CD4-positive, alpha-beta T cell treated with Interleukin-10 for 1 hour (primary cell): ENCODE results near the gene APOL4.
"Not testable (repeated sequence)": the region's sequence is repeated elsewhere in the genome, so short reads cannot be mapped to it uniquely, and the experiment has no call there.

ENCODE experiments used
- DNase-seq: peaks from one replicate; pipeline ENCODE4 v3.0.0-alpha.2; 2020

The APOL4 gene, protein sequence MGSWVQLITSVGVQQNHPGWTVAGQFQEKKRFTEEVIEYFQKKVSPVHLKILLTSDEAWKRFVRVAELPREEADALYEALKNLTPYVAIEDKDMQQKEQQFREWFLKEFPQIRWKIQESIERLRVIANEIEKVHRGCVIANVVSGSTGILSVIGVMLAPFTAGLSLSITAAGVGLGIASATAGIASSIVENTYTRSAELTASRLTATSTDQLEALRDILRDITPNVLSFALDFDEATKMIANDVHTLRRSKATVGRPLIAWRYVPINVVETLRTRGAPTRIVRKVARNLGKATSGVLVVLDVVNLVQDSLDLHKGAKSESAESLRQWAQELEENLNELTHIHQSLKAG

DNA sequence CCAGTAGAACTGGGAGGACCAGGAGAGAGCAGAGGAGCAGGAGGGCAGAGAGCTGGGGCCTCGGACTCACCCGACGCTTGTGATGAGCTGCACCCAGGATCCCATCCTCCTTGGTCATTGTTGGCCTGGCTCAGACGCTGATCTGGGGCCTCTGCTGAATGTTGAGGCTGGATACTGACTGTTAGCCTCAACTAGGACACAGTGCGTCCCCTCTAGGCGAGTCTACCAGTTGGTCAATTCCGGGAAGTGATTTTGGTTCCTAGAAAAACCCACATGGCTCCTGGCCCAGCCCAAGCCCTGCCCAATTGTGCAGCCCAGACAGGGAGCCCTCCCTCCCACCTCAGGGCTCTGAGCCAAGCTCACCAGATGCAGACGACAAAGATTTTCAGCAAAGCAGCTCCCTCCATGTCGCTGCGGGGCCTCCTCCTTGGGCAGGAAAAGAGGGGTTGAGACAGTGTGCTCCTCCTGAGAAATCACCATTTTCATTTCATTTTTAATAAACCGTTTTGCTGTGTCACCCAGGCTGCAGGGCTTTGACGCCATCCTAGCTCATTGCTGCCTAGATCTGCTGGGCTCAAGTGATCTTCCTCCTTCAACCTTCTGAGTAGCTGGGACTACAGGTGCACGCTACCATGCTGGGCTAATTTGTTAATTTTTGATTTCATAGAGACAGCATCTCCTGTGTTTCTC, at the start of gene APOL4:
Gene APOL4 (minus strand): TSS at position 180 of the 690 bp plus-strand sequence. CDS start 75 bp downstream, at position 105.
- DNase-seq: no peak

DNA sequence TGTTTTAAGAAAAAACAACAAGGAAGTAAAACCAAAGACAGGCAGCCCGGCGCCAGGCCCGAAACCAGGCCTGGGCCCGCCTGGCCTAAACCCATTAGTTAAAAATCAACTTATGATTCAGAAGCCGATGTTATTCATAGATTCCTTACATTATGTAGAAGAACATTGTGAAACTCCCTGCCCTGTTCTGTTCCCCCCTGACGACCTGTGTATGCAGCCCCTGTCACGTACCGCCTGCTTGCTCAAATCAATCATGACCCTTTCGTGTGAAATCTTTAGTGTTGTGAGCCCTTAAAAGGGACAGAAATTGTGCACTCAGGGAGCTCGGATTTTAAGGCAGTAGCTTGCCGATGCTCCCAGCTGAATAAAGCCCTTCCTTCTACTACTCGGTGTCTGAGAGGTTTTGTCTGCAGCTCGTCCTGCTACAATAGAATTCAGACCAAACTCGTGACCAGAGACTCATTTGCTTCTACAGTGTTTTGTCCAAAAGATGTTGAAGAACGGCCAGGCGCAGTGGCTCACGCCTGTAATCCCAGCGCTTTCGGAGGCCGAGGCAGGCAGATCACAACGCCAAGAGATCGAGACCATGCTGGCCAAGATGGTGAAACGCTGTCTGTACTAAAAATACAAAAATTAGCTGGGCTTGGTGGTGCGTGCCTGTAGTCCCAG, 48.8 kb upstream of the APOL4 start:
- DNase-seq: not testable (repeated sequence)

DNA sequence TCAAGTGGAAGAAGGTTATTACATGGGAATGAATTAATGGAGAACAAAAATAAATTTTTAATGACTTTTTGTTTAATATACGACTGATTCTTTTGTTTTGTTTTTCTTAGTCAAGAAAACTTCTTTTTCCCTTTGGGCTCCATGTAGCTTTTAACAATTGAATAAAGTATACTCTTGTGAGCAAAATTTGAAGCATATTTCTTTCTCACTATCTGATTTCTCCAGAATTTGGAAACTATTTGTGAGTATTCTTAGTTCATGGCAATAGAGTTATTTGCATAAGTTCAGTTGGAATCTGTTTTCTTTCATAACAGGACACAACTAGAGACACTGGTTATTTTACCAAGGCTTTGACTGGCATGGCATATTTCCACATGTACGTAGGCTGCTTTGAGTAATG, 47.6 kb upstream of the APOL4 start:
- DNase-seq: no peak

DNA sequence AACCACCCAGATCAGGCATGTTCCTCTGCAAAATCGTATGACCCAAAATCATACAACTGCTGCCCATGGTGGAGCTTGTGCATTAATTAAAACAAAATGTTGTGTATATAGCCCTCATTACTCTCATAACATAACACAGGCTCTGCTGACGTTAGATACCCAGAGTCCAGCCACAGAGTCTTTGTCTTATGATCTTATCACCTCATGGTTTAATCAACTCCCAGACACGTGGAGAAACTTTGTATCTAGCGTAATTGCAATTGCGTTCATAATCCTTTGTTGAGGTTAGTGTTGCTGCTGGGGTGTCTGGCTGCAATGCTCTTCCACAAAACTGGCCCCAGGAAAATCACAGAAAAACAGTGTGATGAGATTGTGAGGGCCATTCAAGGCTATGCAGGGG, 46.3 kb upstream of the APOL4 start:
- DNase-seq: no peak

DNA sequence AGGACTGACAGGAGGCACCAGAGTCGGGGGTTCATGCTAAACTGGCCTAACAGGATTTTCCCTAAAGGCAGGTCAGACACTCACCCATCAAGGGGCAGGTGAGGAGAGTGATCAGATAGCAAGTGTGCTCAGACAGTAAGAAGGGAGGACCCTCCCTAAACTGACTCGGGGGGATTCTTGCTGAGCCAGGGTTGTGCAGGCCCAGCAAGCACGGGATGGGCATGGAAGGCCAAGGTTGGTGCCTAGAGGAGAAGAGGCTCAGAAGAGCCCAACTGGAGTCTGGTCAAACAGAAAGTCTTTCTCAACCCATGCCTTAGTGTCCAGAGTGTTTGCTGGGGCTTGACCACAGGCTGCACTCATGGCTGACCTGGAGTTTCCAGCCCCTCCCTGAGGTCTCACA, 45.1 kb upstream of the APOL4 start:
- no peak for DNase-seq

DNA sequence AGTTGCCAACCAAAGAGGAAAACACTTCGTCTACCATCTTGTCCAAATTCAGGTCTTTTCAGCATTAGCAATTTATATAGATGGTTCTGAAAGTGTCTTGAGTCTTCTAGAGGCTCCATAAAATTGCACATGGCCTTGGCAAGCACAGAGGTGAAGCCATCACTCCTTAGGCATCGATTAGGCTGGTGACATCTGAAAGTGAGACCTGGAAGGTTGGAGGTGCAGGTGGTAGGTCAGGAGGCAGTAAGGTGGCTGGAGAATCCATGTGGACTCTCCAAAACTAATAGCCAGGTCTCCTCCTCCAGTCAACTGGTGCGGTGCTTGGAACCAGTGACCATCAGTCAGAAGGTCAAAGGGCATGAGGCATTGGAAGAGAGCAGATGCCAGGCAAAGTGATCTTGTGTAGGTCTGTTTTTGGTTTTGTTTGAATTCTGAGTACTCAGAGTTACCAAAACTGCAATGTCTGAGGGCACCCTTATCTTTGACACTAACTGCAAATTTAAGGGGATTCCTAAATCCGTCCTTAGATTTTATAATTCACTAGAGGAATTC, 44.3 kb upstream of the APOL4 start:
- no peak for DNase-seq

DNA sequence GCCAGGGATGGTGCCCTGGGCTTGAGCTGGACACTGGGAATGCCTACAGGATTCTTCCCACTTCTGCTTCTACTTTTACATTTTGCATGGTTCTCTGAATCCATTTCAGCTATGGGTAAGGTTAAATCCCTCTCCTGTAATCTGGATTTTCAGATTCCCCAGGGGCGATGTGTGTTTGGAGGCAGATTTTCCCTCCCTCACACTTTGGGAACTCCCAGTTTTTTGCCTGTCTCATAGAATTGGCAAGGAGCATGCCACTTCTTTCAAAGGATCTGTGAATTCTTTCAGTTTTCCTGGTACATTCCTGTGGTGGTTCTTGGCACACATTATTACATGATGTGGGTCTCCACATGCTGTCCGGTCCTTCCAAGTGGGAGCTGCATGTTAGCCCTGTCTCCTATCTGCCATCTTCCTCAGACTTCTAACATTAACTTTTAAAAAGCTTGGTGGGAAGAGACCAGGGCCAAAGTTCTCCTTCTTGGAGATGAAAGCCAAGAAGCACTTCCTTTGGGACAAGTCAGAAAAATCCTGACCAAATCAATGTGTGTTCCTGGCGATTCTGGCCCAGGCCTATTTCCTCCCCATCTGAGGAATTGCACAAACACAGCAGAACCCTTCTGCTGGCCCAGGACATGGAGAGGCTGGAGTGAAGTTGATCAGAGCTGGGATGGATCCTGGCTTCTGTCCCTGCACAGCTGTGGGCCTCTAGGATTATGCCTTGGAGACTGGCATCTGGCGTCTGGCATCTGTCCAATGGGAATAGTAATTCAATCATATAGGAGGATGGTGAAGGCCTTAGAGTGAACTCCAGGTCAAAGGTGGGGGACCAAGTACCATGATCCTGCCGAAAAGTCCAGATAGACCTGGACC, 43.1 kb upstream of the APOL4 start:
- DNase-seq: no peak

DNA sequence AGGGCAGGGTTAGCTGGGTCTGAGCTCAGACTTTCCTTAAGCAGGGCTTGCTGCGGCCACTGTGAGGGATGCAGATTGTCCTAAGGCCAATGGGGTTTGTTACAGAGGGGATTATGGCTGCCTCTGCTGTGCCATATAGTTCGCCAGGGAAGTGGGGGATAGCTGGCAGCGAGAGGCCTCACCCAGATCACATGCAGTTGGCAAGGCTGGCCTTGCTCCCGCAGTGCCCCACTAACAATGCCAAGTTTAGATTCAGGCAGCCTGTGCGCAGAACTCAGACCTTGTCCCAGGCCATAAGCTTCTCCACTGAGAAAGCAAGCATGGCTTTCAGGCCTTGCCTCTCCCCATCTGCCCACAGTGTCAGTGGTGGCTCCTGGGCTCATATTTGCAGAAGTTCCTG, 42.4 kb upstream of the APOL4 start:
- no peak for DNase-seq

DNA sequence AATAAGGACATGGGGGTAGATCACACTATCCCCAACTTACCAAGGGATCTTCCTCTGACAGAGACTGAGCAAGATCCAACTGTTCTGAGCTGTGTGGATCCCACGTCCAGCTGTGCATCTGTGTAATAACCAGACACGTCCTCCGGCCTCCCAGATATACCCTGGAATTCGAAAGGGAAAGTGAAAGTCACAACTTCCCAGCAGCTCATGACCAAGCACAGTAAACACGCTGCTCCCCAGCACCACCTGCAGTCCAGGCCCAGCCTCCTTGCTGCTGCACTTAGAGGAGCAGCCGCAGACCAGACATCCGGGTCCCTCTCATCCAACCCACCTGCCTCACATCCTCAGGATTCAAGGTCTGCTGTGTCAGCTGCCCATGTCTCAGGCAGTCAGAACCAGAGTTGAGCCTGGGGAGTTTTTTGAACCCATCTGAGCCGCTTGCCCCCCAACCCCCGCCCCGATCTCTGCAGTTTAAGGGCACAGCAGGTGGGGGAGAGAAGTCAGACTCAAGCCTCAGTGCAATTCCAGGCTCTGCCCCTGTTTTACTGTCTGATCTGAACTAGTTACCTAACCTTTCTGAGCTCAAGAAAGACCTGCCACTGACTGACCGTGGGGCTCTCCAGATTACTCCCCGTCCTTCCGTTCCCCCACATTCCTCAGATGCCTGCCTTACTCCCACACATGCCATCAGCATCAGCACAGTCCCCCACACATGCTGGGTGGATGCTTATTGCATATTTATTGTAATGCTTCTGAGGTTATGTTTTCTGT, 38.0 kb upstream of the APOL4 start, which contains the start of gene APOL2:
Gene APOL2 (minus strand): TSS at position 127 of the 771 bp plus-strand sequence. CDS start 6,365 bp downstream, outside the sequence.
- peak; percentile 88 for DNase-seq

DNA sequence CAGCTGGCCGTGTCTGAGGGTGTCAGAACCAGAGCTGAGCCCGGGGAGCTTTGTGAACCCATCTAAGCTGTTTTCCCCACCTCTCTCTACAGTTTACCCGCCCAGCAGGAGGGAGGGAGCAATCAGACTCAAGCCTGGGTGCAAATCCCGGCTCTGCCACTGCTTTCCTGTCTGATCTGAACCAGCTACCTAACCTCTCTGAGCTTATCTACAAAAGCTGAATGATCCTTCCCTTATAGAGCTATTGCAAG, 37.5 kb upstream of the APOL4 start:
- DNase-seq: no peak

DNA sequence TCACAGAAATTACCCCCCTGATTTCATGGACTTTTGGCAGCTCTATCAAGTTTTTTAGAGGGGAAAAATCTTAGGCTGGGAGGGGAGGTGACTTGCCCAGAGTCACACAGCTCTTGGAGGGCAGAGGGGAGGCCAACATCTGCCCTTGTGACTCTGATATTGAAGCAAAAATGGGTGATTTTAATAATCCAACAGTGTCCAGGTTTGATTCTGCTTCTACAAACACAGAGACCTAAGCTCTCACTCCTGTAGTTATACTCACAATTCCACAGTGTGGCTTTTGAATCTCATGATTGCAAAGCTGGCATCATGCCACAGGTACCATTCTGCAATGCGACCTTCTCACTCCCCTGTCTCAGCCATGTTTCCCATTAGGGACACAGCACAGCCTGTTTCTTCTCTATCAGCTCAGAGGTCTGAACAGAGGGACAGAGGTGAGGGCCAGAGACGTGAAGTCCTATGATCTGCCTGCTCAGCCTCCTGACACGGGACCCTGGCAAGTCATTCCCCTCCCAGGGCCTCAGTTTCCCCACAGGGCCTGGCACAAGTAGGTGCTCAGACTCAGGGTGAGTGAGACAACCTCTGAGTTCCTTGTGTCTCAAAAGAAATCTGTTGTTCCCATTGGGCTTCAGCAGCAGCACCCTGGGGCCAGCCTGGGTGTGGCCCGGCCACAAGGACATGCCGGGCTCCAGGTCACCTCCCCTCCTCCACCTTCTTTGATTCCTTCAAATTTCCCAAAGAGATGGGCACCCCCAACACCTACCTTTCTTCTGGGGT, 37.0 kb upstream of the APOL4 start:
- DNase-seq: no peak

DNA sequence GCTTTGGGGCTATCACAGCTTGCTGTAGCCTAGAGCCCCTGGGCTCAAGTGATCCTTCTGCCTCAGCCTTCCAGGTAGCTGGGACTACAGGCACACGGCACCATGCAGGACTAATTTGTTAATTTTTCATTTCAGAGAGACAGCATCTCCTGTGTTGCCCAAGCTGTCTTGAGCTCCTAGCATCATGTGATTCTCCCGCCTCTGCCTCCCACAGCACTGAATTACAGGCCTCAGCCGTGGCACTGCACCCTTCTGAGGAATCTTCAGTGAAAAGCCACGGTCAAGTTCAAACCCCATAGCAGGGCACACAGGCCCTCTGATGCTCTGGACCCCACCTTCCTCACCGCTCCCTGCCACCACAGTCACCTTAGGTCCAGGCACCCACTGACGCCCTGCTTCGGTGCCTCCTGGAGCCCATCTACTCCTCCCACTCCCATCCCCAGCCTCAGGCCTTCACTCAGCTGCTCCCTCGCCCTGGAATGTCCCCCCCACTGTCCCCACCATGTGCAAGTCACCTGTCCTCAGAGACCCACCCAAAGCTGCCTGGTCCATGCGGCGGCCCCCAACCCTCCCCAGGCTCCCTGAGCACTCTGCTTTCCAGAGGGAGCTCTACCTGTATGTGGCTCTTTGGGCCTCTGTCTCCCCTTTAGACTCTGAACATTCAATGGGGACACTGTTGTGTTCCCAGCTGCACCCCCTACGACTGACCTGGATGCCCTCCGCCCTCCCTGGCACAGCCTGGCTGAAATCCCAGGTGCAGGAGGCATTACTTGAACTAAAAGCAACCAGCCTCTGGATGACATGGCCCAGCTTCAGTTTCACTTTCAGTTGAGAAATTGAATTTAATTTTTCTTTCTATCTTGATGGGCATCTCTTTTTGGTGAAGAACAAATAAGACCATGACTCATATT, 36.1 kb upstream of the APOL4 start:
- peak; percentile 47 for DNase-seq

DNA sequence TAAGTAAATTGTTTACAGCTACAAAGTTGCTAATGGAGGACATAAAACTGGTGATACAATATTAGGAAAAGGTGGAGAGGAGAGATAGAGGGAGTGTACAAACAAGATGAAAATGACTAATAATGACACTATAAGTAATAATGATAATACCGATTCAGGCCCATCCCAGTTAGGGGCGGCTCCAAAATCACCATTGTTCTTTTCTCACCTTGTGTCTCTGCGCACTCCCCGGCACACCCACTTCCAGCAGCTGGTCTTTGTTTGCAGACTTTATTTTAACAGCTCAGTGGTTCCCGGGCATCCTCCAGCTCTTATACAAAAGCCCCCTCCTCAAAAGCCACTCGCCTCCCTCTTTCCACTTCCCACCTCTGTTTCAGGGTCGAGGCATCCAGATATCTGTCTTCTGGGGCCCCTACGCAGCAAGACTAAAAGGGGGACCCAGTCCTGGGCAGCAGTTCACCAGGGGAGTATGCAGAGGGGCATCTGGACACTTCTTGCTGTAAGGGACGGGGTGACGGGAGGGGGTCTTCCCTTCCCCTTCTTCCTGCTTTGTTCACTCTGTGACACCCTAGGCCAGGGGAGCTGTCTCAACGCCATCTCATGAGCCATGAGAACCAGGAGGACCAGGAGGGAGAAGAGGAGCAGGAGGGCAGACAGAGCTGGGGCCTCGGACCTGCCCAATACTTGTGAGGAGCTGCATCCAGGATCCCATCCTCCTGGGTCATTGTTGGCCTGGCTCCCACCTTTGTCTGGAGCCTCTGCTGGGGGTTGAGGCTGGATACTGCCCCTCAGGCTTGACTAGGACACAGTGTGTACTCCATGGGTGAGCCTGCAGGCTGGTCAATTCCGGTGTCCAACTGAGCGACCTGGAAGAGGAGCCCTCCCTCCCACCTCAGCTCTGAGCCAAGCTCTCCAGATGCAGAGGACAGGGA, 35.0 kb upstream of the APOL4 start:
- DNase-seq: no peak

DNA sequence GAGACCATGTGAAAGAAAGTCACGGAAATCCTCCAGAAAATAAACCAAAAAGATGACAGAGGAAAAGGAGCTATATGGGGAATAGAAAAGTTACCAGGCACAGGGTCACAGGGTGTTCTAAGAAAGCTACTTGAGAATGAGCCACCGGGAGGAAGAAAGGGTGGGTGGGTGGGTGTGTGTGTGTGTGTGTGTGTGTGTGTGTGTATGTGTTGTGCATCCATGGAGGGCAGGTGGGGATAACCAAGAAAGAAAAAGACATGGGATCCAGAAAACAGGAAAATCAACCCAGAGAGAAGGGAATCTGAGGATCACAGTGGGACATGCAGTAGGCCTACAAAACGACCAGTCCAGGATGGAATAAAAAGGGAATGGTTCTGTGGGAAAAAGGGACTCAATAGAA, 34.0 kb upstream of the APOL4 start:
- DNase-seq: no peak

DNA sequence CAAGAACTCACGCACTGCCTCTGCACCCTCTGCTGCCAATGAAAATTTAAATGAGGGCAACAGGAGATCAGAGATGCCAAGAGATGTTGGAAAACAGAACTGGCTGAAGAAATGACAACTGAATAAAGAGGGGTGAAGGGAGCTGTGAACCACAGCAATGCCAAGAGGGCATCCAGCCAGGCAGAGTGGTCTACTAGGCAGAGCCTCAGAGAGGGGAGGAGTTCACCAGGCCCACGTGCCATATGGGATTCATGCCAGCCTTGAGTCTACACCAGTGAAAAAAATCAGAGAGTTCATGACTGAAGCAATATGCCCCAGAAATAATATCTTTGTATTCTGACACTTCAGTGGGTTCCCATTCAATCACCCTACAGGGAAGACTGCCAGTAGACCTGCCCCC, 33.3 kb upstream of the APOL4 start:
- no peak for DNase-seq

DNA sequence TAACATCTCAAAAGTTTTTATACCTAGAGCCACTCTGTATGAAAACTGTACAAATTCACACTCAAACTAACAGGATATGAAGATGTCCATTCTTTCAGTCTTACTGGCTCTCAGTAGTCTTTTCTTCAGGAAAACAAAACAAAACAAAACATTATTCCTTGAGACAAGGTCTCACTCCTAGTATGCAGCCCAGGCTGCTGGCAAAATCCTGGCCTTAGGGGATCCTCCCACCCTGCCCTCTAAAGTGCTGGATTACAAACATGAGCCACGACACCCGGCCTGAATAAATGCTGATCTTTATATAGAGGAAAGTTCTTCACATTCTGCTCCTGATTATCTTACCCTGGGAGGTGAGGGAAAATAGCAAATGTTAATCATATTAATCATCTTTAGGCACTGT, 32.6 kb upstream of the APOL4 start:
- no peak for DNase-seq

DNA sequence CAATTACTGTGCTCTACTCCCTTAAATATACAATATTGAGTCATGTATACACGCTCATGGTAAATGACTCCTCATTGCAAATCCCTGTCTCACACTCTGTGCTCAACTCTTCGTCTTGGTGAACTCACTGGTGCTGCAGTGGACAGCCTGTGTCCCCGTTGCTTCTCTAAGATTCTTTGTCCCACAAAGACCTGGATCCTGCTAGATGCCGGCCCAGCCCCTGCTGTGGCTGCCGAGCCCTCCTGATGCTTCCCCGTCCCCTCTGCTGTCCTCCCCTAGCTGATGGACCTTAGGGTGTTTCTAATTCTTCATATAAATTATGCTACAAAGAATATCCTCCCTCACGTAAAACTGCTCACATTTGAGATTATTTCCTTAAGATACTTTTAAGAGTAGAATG, 32.2 kb upstream of the APOL4 start:
- DNase-seq: no peak

DNA sequence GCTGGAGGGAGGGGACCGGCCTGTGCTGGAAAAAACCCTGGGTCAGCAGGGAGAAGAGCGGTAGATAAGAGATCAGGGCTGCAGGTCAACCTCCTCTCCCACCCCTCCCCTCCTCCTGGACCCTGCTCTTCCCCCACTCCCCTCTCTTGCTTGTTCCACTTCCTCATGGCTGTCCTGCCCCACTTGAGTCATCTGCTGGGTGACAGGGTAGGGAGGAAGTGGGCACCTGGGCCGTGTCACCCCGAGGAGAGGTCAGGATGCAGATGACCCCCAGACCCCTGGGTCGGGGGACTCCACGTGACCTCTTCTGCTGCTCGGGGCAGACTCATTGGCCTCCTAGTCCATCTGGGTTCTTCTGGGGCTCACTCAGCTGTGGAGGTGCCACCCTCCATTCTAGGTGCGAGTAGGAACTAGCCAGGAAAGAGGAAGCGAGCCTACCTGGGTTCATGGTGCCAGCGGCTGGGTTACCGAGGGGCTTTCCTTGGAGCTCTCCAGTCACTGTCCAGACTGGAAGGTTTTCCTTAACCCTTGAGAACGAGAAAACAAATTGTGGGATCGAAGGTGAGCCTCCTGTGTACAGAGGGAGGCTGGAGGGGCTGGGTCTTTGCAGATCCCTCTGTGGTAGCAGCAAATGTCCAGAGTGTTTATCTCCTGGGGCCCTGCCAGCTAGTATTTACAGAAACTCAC, 31.2 kb upstream of the APOL4 start:
- DNase-seq: no peak
